GM19238 (cell line): Measurements from ENCODE around the gene AOPEP.

Experiments
- DNase-seq: peaks from one replicate; pipeline ENCODE4 v3.0.0; 2011; ENCODE audit warnings: low spot score; ENCODE audit not compliant: insufficient read length

Gene AOPEP

DNA sequence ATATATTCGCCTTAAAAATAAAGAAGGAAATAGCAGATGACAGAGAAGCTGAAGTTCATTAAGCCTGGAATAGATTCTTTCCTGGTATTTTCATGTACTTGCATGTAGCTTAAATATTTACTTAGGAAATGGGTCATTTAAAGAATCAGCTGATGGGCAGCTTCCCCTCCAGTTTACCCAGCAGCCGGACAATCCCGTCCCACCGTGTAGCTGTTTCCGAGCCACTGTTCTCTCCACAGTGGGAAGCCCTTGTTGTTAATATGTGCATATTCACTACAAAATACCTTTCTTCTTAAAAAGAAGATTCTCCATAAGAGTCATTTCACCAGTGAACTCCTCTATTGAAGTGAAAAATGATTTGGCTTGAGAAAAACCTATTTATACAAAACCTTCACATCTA lies 404.0 kb downstream of the AOPEP start:
- DNase-seq: no peak

DNA sequence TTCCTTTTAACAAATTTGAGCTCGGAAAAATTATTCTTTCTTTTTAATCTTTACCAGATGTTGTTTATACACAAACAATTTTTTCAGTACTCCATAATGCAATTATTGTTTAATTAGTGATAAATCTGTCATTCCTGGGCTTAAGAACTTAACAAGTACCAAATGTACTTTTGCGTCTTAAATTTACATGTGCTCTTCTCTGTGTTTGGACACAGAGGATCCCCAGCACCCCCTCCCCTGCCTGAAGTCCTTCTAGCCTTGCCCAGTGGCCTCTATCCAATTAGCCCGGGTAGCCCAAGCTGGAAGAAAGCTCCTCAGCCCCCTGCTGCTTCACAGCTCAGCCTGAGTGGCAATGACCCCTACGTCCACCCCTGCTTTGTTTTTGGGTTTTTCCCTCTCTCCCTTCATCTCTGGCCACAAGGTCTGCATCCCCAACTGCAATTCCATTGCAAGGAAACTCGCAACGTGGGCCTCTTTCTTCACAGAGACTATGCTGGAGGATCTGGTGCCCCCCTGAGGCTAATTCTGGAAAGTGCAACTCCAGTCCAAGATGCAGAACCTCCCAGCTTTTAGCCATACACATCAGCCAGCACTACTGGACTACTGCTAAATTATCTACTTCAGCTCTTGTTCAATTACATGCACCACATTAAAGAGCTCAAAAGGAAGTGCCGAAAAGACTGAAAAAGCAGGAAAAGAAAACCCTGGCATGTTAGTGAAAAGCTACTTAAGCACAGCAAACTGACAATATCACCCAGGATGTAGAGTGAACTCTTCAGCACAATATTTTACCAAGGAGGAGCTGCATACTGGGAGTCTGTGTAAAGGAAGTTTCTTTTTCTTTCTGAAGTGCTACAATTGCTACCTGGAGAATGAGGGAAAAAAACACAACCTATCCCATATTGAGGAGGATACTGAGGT lies 404.8 kb downstream of the AOPEP start:
- peak; percentile 46 for DNase-seq

DNA sequence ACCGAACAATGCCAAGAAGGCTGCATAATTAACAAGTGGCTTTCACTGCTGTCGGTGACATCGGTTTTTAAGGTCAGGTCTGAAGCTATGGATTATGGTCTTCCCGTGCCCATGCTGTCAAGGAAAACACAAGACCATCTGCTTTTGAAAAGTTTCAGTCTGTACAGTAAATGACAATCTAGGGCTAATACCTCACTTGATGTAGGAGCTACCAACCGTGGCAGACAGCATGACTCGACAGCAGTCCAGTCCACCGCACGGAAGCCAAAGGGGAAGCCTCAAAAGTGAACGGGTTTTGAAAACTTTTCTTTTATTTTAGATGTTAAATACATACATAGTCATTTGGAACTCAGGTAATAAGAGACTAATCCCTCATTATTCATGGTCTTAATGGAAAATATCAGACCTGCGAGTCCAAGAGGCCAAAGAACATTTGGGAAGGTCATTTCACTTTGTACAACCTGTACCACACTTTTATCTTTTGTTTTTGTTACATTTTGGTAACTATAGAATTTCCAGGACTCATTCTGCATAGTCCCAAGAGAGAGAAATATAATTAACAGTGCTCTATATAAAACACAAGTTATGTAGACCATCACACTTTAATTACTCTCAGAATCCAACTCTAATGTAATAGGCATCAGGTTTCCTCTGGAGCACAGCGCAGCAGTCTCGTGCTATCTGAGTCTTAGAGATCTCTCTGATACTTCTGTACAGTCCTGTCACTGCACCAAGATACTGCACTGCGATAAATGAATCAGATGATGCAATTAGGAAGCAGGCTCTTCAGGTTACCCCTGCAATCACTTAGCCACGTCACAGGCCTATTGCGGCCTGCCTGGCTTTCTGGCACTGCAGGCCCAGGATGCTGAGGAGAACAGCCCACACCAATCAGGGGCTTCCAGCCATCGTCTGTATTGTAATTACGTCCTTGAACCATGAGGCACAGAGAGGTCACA lies 406.1 kb downstream of the AOPEP start:
- DNase-seq: no peak

DNA sequence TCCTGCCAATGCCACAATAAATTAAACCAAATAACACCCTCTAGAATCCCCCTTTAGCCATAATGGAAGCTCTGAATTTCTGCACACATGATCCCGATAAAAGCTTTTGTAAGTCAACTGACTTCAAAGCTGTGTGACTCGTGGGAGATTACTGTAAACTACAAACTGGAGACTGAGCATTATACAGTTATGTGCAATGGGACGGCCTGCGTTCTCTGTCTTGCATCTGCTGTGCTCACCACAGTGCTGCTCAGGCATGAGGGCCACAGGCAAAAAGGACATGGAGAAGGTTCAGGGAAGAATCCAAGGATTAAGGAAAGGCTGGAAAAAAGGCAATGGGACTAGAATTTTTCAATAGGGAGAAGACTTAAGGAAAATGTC lies 406.8 kb downstream of the AOPEP start:
- no peak for DNase-seq

DNA sequence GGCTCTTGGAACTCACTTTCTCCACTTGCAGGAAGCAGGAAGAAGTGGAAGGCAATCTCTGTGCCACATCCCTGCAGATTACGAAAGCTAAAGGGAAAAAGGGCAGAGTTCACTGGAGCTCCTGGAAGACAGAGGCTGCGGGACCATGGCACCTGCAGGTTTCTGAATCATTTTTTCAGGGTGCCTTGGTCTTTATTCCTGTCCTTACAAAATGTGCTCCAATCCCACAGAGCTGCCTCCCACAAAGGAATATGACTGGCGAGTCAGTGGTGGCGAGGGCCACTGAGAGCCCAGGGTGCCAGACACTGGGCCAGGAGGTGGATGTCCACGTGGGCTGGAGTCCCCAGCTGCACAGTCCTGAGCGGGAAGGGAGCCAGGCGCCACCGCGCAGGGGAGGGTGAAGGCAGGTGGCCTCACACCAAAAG lies 408.0 kb downstream of the AOPEP start:
- DNase-seq: no peak

DNA sequence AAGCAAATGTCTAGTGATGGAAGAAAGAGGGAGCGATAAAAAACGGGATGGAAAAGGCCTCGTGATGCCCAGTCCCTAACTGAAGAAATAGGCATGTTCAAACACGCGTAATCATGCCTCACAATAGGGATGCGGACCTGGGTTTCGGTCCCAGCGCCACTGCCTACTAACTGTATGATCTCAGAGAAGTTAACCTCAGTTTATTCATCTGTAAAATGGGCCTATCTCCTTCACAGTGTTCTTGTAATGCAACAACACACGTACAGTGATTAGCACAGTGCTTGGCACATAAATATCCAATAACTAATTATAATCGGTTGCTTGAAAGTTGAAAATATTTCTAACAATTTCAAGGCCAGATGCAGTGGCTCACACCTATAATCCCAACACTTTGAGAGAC lies 409.3 kb downstream of the AOPEP start:
- DNase-seq: no peak
